Fibroblast of lung (primary cell): ENCODE results near the gene OR2V1. TPM values are rescaled to one million over a fixed set of nuclear protein-coding genes. Genes with fewer than 3 reads are reported as not detected.

Source experiments
- DNase-seq, 2 donors: peaks; one replicate each; pipeline versions ENCODE4 v3.0.0 to v3.0.0-alpha.2; 2010; ENCODE audit warnings: low read depth in 2 of 2
- H2AFZ ChIP-seq: 2 replicates; pipeline ENCODE4 v1.5.1; 2012; ENCODE audit warnings: low read length, control low read depth, inconsistent platforms
- H3K27ac ChIP-seq: 2 replicates; pipeline ENCODE4 v1.5.1; 2011; ENCODE audit warnings: low read length, control low read depth; ENCODE audit not compliant: insufficient read depth
- H3K27me3 ChIP-seq: 2 replicates; pipeline ENCODE4 v1.5.1; 2011; ENCODE audit warnings: mild to moderate bottlenecking, low read length; ENCODE audit not compliant: control insufficient read depth, insufficient read depth
- H3K36me3 ChIP-seq: 2 replicates; pipeline ENCODE4 v1.5.1; 2011; ENCODE audit warnings: low read length; ENCODE audit not compliant: control insufficient read depth, insufficient read depth
- H3K4me1 ChIP-seq: 2 replicates; pipeline ENCODE4 v1.5.1; 2011; ENCODE audit warnings: low read length; ENCODE audit not compliant: control insufficient read depth, insufficient read depth; ENCODE audit errors: extremely low read depth
- H3K4me2 ChIP-seq: 2 replicates; pipeline ENCODE4 v1.5.1; 2011; ENCODE audit warnings: low read length, control low read depth; ENCODE audit not compliant: insufficient read depth; ENCODE audit errors: extremely low read depth
- H3K4me3 ChIP-seq, 4 experiments: fragments of 200-600 bp in 1 of 4; sonication (generic) in 1 of 4; replicated peaks in 1 of 4; 2 replicates each; pipeline ENCODE4 v1.5.1; 2011 to 2016; ENCODE audit warnings: low read length in 4 of 4, low read depth in 3 of 4, mild to moderate bottlenecking in 3 of 4, control low read depth in 2 of 4, inconsistent platforms in 1 of 4, mixed read lengths in 1 of 4; ENCODE audit not compliant: insufficient read depth in 1 of 4; ENCODE audit errors: control extremely low read depth in 1 of 4
- H3K79me2 ChIP-seq: 2 replicates; pipeline ENCODE4 v1.5.1; 2012; ENCODE audit warnings: mild to moderate bottlenecking, low read length, inconsistent platforms; ENCODE audit not compliant: control insufficient read depth, insufficient read depth
- H3K9ac ChIP-seq: 2 replicates; pipeline ENCODE4 v1.5.1; 2011; ENCODE audit warnings: mild to moderate bottlenecking, low read length, control low read depth; ENCODE audit not compliant: insufficient read depth
- H3K9me3 ChIP-seq: 2 replicates; pipeline ENCODE4 v1.5.1; 2012; ENCODE audit warnings: low read depth, low read length; ENCODE audit not compliant: control insufficient read depth, insufficient read depth
- H4K20me1 ChIP-seq: 2 replicates; pipeline ENCODE4 v1.5.1; 2011; ENCODE audit warnings: low read length; ENCODE audit not compliant: control insufficient read depth, insufficient read depth; ENCODE audit errors: extremely low read depth
- EZH2 ChIP-seq: IDR thresholded peaks from 2 replicates; pipeline ENCODE4 v1.5.1; 2012; ENCODE audit warnings: low read length, control low read depth, mild to moderate bottlenecking; ENCODE audit errors: missing control alignments
- polyA plus RNA-seq, 2 donors: library from polyadenylated mRNA; depleted of rRNA in 1 of 2; stranded (reverse) in 1 of 2; unstranded in 1 of 2; fragments of >200 nt; gene quantifications; 2 replicates each; pipeline ENCODE4 v1.2.1, GENCODE V29; 2011 to 2012; ENCODE audit warnings: missing spikeins in 1 of 2
- total RNA-seq: library from RNA; depleted of rRNA; stranded (reverse); fragments of >200 nt; gene quantifications from 2 replicates; pipeline ENCODE4 v1.2.1, GENCODE V29; 2014
- TF ChIP-seq, protein P1 (sequence below), 2 donors: IDR thresholded peaks in 1 of 2; conservative IDR thresholded peaks in 1 of 2; 1 replicate in 1 of 2; 2 replicates in 1 of 2; pipeline ENCODE4 v1.5.1; 2011 to 2012; ENCODE audit warnings: low read length in 2 of 2, control low read depth in 1 of 2, inconsistent platforms in 1 of 2, low read depth in 1 of 2, mild to moderate bottlenecking in 1 of 2

OR2V1 gene
- total and polyA plus RNA-seq, 2 donors (not counting 1 experiment from before 2014, with no cell fraction given): not detected

DNA sequence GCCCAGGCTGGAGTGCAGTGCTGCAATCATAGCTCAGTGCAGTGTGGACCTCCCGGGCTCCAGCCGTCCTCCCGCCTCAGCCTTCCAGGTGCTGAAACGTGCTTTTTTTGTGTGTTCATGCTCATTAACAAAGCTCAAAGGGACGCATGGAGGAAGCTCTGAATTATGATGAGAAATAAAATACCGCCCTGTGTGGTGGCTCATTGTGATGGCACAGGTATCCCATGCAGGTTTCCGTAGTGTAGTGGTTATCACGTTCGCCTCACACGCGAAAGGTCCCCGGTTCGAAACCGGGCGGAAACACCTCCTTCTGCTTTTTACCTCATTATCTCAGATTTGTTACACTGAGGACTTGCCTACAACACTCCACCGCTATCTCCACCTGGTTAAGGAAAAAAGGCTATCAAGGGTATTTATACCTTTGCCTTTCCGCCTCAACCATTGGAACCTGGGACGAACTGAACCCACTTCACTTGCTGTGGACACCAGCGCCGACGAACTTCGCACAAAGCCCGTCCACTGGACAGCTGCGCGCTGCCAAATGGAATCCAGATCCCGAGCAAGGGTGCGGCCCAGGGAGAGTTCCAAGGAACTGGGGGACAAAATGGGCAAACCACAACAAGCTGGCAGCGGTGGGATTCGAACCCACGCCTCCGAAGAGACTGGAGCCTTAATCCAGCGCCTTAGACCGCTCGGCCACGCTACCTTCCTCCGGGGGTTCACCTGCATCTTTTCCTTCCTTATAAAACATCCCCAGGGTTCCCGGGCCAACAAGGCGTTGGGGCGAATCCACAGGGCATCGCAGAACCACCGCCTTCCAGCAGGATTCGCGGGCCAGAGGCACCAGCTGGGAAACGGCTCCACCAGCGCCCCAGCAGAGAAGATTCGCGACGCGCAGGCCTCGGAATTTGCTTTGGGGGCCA, 42.7 kb upstream of the OR2V1 start:
- Histone ChIP-seq H3K27ac (no peak overlapping the region), H3K4me1 (peaks cover 4% of the 10 kb centered on the region), H3K9me3 (no peaks in the 10 kb centered on the region), H3K9ac (no peak overlapping the region), H2AFZ (no peak overlapping the region), H4K20me1 (no peaks in the 10 kb centered on the region), H3K36me3 (no peaks in the 10 kb centered on the region), H3K27me3 (no peaks in the 10 kb centered on the region), H3K79me2 (no peaks in the 10 kb centered on the region), H3K4me3 (no peak overlapping the region), H3K4me2 (peak overlapping the region; percentile 60)
- TF ChIP-seq, protein P1, sequence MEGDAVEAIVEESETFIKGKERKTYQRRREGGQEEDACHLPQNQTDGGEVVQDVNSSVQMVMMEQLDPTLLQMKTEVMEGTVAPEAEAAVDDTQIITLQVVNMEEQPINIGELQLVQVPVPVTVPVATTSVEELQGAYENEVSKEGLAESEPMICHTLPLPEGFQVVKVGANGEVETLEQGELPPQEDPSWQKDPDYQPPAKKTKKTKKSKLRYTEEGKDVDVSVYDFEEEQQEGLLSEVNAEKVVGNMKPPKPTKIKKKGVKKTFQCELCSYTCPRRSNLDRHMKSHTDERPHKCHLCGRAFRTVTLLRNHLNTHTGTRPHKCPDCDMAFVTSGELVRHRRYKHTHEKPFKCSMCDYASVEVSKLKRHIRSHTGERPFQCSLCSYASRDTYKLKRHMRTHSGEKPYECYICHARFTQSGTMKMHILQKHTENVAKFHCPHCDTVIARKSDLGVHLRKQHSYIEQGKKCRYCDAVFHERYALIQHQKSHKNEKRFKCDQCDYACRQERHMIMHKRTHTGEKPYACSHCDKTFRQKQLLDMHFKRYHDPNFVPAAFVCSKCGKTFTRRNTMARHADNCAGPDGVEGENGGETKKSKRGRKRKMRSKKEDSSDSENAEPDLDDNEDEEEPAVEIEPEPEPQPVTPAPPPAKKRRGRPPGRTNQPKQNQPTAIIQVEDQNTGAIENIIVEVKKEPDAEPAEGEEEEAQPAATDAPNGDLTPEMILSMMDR (conservative IDR thresholded peaks at IDR 0.05 in 1 of 2, IDR thresholded peaks at IDR 0.05 in 1 of 2; ENCODE audit: low read depth in 1 of 2, low read length in 2 of 2): no peak
- DNase-seq: peak in 1 of 2 donors; percentile 80

DNA sequence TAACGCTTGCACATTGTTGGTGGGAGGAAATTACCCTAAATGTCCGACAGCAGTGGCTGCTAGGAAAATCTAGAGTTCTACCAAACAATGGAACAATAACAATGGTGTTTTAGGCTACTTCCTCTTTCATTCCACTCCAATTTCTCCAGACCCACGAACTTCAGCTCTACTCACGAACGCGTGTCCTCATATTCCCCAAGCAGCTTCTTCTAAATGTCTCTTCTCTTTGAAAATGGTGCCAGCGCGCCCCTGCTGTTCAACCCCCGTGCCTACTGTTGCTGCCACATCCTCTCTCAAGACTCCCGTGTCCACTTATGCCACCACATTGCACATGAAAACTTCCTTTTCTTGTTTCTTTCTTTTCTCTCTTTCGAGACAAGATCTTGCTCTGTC, 42.1 kb upstream of the OR2V1 start:
- TF ChIP-seq, protein P1 (conservative IDR thresholded peaks at IDR 0.05 in 1 of 2, IDR thresholded peaks at IDR 0.05 in 1 of 2; ENCODE audit: low read depth in 1 of 2, low read length in 2 of 2): no peak
- TF ChIP-seq EZH2: no peak
- Histone ChIP-seq H2AFZ (no peak overlapping the region), H3K4me3 (no peak overlapping the region), H3K9me3 (no peaks in the 10 kb centered on the region), H3K79me2 (no peaks in the 10 kb centered on the region), H3K4me2 (peak overlapping the region; percentile 60), H3K27ac (no peak overlapping the region), H4K20me1 (no peaks in the 10 kb centered on the region), H3K27me3 (no peaks in the 10 kb centered on the region), H3K36me3 (no peaks in the 10 kb centered on the region), H3K4me1 (peaks cover 4% of the 10 kb centered on the region), H3K9ac (no peak overlapping the region)
- DNase-seq: no peak

DNA sequence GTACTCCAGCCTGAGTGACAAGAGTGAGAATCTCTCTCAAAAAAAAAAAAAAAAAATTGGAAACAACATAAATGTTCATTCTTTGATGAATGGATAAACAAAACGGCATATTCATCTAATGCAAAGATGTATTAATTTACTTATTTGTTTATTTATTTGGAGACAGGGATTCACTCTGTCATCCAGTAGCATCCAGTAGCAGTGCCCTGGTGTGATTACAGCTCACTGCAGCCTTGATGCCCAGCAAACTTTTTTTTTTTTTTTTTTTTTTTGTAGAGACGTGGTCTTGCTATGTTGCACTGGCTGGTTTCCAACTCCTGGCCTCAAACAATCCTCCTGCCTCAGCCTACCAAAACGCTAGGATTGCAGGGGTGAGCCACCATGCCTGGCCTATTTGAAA, 40.8 kb upstream of the OR2V1 start:
- no peak for DNase-seq
- no peak overlapping the region for H3K9ac ChIP-seq
- no peaks in the 10 kb centered on the region for H3K79me2 ChIP-seq
- no peak overlapping the region for H3K4me2 ChIP-seq
- no peaks in the 10 kb centered on the region for H4K20me1 ChIP-seq
- peaks cover 4% of the 10 kb centered on the region for H3K4me1 ChIP-seq
- H3K27me3 ChIP-seq: no peaks in the 10 kb centered on the region
- TF ChIP-seq, protein P1 (conservative IDR thresholded peaks at IDR 0.05 in 1 of 2, IDR thresholded peaks at IDR 0.05 in 1 of 2; ENCODE audit: low read depth in 1 of 2, low read length in 2 of 2): no peak
- TF ChIP-seq EZH2: no peak
- H3K4me3 ChIP-seq: no peak overlapping the region
- no peak overlapping the region for H3K27ac ChIP-seq
- no peak overlapping the region for H2AFZ ChIP-seq
- H3K36me3 ChIP-seq: no peaks in the 10 kb centered on the region
- no peaks in the 10 kb centered on the region for H3K9me3 ChIP-seq
